ENCODE data around the gene MSN.
"Not testable (repeated sequence)": the region's sequence is repeated elsewhere in the genome, so short reads cannot be mapped to it uniquely, and the experiment has no call there.

The MSN gene

GRCh38 chrX:65647801-65648200 lies 19.7 kb upstream of the MSN start:
- no peak overlapping the region for H3K27ac Mint-ChIP-seq
- H3K4me1 Mint-ChIP-seq: peaks cover 7% of the 10 kb centered on the region
- H3K9me3 Mint-ChIP-seq: peaks cover 10% of the 10 kb centered on the region
- H3K36me3 Mint-ChIP-seq (ENCODE audit: low read depth): no peaks in the 10 kb centered on the region
- no peak overlapping the region for H3K4me3 Mint-ChIP-seq
- no peaks in the 10 kb centered on the region for H3K27me3 Mint-ChIP-seq (ENCODE audit: low read depth)
- TF ChIP-seq CTCF (IDR thresholded peaks at IDR 0.05; ENCODE audit: unreplicated experiment in 3 of 3): no peak

GRCh38 chrX:65652098-65652497 lies 15.4 kb upstream of the MSN start:
- Mint-ChIP-seq H3K9me3 (peaks cover 16% of the 10 kb centered on the region), H3K36me3 (ENCODE audit: low read depth) (no peaks in the 10 kb centered on the region), H3K4me3 (no peak overlapping the region), H3K4me1 (peaks cover 12% of the 10 kb centered on the region), H3K27me3 (ENCODE audit: low read depth) (no peaks in the 10 kb centered on the region), H3K27ac (no peak overlapping the region)
- no peak for TF ChIP-seq CTCF (IDR thresholded peaks at IDR 0.05; ENCODE audit: unreplicated experiment in 3 of 3)

- H3K4me3 Mint-ChIP-seq; H3K27me3 Mint-ChIP-seq (ENCODE audit: low read depth); H3K36me3 Mint-ChIP-seq (ENCODE audit: low read depth): not testable (repeated sequence)
- Mint-ChIP-seq H3K9me3 (peaks cover 17% of the 10 kb centered on the region), H3K27ac (peak overlapping the region in 2 of 3 experiments; percentile 42 to 48), H3K4me1 (peaks cover 12% of the 10 kb centered on the region)
Observed at GRCh38 chrX:65657009-65657441, 10.4 kb upstream of the MSN start.

- peaks cover 12% of the 10 kb centered on the region for H3K4me1 Mint-ChIP-seq
- no peak for TF ChIP-seq CTCF (IDR thresholded peaks at IDR 0.05; ENCODE audit: unreplicated experiment in 3 of 3)
Observed at GRCh38 chrX:65657659-65658058, 9.8 kb upstream of the MSN start.

GRCh38 chrX:65658229-65658628 lies 9.2 kb upstream of the MSN start:
- Mint-ChIP-seq H3K9me3 (peaks cover 21% of the 10 kb centered on the region), H3K4me1 (peaks cover 12% of the 10 kb centered on the region), H3K4me3 (no peak overlapping the region), H3K36me3 (ENCODE audit: low read depth) (no peaks in the 10 kb centered on the region), H3K27me3 (ENCODE audit: low read depth) (peaks cover 3% of the 10 kb centered on the region), H3K27ac (no peak overlapping the region)
- no peak for TF ChIP-seq CTCF (IDR thresholded peaks at IDR 0.05; ENCODE audit: unreplicated experiment in 3 of 3)

More at GRCh38 chrX:65657659-65658058, 9.8 kb upstream of the MSN start:
- no peaks in the 10 kb centered on the region for H3K36me3 Mint-ChIP-seq (ENCODE audit: low read depth)
- H3K27ac Mint-ChIP-seq: no peak overlapping the region
- H3K27me3 Mint-ChIP-seq (ENCODE audit: low read depth): peaks cover 3% of the 10 kb centered on the region
- H3K4me3 Mint-ChIP-seq: no peak overlapping the region
- H3K9me3 Mint-ChIP-seq: peaks cover 19% of the 10 kb centered on the region

GRCh38 chrX:65667157-65667502 lies 324 bp upstream of the MSN start:
- Mint-ChIP-seq H3K4me3 (peak overlapping the region; percentile 77 to 88 (median 85)), H3K27me3 (ENCODE audit: low read depth) (no peaks in the 10 kb centered on the region), H3K27ac (peak overlapping the region; percentile 75 to 86 (median 81)), H3K9me3 (peaks cover 11% of the 10 kb centered on the region), H3K36me3 (ENCODE audit: low read depth) (no peaks in the 10 kb centered on the region), H3K4me1 (peaks cover 30% of the 10 kb centered on the region)
- TF ChIP-seq CTCF (IDR thresholded peaks at IDR 0.05; ENCODE audit: unreplicated experiment in 3 of 3): no peak
